ENCODE measurements around the gene TDRD3. TPM values are rescaled to one million over a fixed set of nuclear protein-coding genes. Genes with fewer than 3 reads are reported as not detected.

Gene TDRD3
- total RNA-seq, 1 donor from 2014 or later, result 22.5 TPM

DNA sequence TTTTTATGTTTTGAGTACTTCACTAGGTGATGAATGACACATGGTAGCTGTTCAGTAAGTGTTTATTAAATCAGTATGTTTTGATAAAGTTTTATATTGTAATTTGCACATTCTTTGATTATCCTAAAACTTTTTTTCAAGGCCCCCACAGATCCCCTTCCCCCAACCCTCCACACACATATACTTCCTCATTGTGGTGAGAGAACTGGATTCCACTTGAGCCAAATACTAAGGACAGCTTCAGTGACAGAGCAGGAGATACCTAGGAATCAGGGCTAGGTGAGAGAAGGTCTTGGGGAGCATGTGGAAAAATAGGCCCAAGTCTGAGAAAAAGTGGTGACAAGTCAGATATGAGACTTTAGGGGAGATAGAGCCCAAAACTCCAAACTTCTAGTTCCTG lies 174.6 kb downstream of the TDRD3 start:
- DNase-seq, result no peak
- no peak overlapping the region for H3K27ac Mint-ChIP-seq
- POLR2A ChIA-PET, result no interaction called here
- TF ChIP-seq, protein P1, sequence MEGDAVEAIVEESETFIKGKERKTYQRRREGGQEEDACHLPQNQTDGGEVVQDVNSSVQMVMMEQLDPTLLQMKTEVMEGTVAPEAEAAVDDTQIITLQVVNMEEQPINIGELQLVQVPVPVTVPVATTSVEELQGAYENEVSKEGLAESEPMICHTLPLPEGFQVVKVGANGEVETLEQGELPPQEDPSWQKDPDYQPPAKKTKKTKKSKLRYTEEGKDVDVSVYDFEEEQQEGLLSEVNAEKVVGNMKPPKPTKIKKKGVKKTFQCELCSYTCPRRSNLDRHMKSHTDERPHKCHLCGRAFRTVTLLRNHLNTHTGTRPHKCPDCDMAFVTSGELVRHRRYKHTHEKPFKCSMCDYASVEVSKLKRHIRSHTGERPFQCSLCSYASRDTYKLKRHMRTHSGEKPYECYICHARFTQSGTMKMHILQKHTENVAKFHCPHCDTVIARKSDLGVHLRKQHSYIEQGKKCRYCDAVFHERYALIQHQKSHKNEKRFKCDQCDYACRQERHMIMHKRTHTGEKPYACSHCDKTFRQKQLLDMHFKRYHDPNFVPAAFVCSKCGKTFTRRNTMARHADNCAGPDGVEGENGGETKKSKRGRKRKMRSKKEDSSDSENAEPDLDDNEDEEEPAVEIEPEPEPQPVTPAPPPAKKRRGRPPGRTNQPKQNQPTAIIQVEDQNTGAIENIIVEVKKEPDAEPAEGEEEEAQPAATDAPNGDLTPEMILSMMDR (IDR thresholded peaks at IDR 0.05), result no peak
- no peaks in the 10 kb centered on the region for H3K9me3 Mint-ChIP-seq
- intact Hi-C loops (cut with micrococcal nuclease), result no loop called here
- H3K36me3 Mint-ChIP-seq (ENCODE audit: low read depth), result peaks cover 58% of the 10 kb centered on the region
- no peak overlapping the region for H3K4me3 Mint-ChIP-seq
- no peaks in the 10 kb centered on the region for H3K4me1 Mint-ChIP-seq
- ATAC-seq (ENCODE audit: low read depth), result no peak
- H3K27me3 Mint-ChIP-seq, result no peaks in the 10 kb centered on the region
- CTCF ChIA-PET, result no interaction called here

DNA sequence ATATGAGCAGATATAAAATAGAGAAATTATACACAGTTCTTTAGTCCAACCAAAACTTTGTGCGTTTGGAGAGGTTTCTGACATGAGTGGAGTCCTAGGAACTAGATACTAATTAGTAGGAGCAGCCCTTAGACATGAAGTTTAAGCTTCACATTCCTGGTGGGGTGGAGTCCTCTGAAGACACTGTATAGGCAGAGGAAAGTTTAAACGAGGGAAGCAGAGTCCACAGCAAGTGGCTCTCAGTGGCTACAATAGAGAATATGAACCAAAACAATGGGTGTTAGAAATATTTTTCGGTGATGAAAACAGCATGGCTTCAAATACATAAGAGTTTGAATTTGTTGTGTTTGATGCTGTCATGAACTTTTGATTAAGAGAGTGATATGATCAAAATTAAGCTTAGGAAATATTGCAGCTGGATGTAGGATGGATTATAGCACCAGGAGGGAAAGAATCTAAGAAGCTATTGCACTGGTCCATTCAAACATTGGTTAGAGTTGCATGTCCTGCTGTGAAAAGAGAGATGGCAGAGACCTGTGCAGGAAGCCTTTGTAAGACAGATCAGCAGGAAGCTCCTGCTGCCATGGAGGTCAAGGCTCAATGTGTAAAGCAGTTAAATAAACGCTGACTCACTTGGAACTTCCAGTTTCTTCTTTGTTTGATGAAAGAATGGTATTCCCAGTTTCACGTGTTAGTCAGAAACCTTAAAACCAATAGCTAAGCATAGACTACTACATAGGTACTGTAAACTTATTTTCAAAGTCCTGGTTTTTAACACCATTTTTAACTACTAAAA lies 175.2 kb downstream of the TDRD3 start:
- TF ChIP-seq, protein P1 (IDR thresholded peaks at IDR 0.05), result no peak
- DNase-seq (no peak), ATAC-seq (ENCODE audit: low read depth) (no peak)
- no peaks in the 10 kb centered on the region for H3K9me3 Mint-ChIP-seq
- no peak overlapping the region for H3K27ac Mint-ChIP-seq
- H3K36me3 Mint-ChIP-seq (ENCODE audit: low read depth), result peaks cover 52% of the 10 kb centered on the region
- H3K4me1 Mint-ChIP-seq, result no peaks in the 10 kb centered on the region
- intact Hi-C loops (cut with micrococcal nuclease), result no loop called here
- CTCF ChIA-PET, result no interaction called here
- no peak overlapping the region for H3K4me3 Mint-ChIP-seq
- POLR2A ChIA-PET, result no interaction called here
- no peaks in the 10 kb centered on the region for H3K27me3 Mint-ChIP-seq

DNA sequence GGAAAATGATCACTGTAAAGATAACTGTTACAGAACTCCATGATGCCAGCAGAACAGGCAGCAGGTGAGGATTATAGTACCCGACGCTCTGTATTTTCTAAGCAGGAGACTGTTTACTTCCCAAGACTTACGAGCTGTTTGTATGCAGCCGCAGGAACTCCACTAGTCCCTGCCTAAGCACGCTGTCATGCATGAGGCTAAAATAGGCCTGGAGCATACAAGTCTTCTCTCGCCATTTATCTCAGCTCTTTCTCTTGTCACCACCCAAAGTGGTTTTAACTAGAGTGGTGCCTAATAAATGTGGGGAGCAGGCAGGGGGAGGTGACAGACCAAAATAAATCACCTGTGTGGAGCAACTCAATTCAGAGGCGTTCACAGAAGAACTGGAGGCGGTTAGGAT lies 175.8 kb downstream of the TDRD3 start:
- intact Hi-C loops (cut with micrococcal nuclease), result no loop called here
- no peaks in the 10 kb centered on the region for H3K9me3 Mint-ChIP-seq
- H3K27me3 Mint-ChIP-seq, result no peaks in the 10 kb centered on the region
- no peak overlapping the region for H3K27ac Mint-ChIP-seq
- no peak for DNase-seq
- no peak overlapping the region for H3K4me3 Mint-ChIP-seq
- POLR2A ChIA-PET, result no interaction called here
- TF ChIP-seq, protein P1 (IDR thresholded peaks at IDR 0.05), result no peak
- ATAC-seq (ENCODE audit: low read depth), result no peak
- H3K4me1 Mint-ChIP-seq, result no peaks in the 10 kb centered on the region
- CTCF ChIA-PET, result no interaction called here
- peaks cover 49% of the 10 kb centered on the region for H3K36me3 Mint-ChIP-seq (ENCODE audit: low read depth)

DNA sequence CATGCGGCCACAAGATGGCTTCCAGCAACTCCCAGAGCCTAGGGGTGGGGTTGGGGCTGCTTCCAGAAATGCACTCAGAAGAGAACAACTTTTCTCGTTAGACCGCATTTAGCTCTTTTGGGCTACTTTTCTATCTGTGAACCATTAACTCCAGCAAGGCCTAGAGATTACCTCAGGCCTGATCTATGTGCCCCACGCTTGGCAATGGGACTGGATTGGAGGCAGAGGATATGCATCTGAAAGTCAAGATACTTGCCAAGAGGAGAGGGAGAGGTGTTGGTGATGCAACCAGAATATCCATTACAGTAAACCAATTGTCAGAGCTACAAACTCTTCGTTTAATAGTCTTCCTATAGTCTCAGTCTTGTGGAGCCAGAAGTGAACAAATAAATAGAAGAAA lies 177.7 kb downstream of the TDRD3 start:
- ATAC-seq (ENCODE audit: low read depth), result no peak
- TF ChIP-seq, protein P1 (IDR thresholded peaks at IDR 0.05), result no peak
- intact Hi-C loops (cut with micrococcal nuclease), result no loop called here
- H3K9me3 Mint-ChIP-seq, result no peaks in the 10 kb centered on the region
- no peaks in the 10 kb centered on the region for H3K4me1 Mint-ChIP-seq
- H3K36me3 Mint-ChIP-seq (ENCODE audit: low read depth), result peaks cover 31% of the 10 kb centered on the region
- no peaks in the 10 kb centered on the region for H3K27me3 Mint-ChIP-seq
- CTCF ChIA-PET, result no interaction called here
- no peak overlapping the region for H3K27ac Mint-ChIP-seq
- POLR2A ChIA-PET, result no interaction called here
- no peak for DNase-seq
- H3K4me3 Mint-ChIP-seq, result no peak overlapping the region

DNA sequence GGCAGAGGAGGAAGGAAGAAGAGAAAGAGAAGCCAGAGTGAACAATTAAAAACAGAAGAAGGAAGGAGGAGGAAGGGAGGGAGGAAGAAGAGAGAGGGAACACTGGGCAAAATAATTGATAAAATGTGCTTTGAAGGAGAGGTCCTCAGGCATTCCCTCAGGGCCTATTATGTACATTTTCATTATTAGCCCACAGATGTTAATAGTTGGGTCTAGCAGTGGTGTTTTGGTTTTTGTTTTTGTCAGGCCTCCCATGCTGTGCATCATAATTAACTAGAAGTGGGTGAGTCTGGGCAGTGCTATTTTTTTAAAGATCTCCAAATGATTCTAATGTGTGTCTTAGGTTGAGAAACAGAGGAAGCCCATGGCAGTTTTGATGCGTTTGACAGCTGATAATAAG lies 178.1 kb downstream of the TDRD3 start:
- intact Hi-C loops (cut with micrococcal nuclease), result no loop called here
- TF ChIP-seq, protein P1 (IDR thresholded peaks at IDR 0.05), result no peak
- ATAC-seq (ENCODE audit: low read depth), result no peak
- peaks cover 28% of the 10 kb centered on the region for H3K36me3 Mint-ChIP-seq (ENCODE audit: low read depth)
- H3K4me1 Mint-ChIP-seq, result no peaks in the 10 kb centered on the region
- CTCF ChIA-PET, result no interaction called here
- H3K27me3 Mint-ChIP-seq, result no peaks in the 10 kb centered on the region
- no peak overlapping the region for H3K4me3 Mint-ChIP-seq
- DNase-seq, result no peak
- no peak overlapping the region for H3K27ac Mint-ChIP-seq
- no peaks in the 10 kb centered on the region for H3K9me3 Mint-ChIP-seq
- POLR2A ChIA-PET, result no interaction called here

Data from activated B cell treated with CpG ODN at 0.5 μM for 24 hours (primary cell).